ENCODE results near the gene KIF21B. TPM values are rescaled to one million over a fixed set of nuclear protein-coding genes. Genes with fewer than 3 reads are reported as not detected.

Gene KIF21B
- total and polyA plus RNA-seq, 7 donors, result 0.28 to 18.4 (median 0.81) TPM

DNA sequence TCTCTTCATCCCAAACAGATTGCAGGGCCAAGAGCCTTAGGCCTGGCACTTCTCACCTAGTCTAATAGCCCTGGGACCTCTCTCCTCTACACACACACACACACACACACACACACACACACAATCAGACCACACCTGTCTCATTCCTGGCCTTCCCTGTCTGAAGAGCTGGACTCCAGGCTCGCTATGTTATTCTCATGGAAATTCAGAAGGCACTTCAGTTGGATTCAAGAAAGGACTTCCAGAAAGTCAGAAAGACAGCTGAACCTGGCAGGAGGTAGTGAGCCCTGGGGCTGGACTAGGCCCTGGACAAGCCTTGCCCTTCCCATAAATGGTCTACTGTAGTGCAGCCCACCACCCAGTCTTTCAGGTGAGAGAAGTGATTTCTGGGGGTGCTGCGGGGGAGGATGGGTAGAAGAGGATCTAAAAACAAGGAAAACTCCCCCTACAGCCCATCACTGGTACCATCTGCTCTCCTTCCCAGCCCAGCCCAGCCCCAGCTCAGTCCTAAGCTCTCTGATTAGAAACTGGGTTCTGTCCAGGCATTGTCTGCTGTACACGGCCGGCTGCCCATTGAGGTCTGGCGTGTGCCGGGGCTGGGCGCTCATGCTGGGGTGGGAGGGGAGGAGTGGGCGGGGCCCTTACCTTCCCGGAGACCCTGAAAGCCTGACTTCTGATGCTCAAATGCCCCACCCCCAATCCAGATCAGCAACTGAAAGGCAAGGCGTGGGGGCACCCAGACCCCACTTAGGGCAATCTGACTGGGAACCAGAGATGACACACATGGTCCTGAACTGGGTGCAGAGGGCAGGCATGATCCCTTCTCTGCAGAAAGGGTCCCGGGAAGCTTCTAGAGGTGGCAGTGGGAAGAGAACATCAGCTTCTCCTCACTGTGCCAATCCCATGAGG is 2.5 kb downstream of the KIF21B start:
- H3K27ac ChIP-seq, result no peak overlapping the region
- H3K9me3 ChIP-seq, result no peaks in the 10 kb centered on the region
- WGBS, 2 donors, result 70 to 78% methylated on average over 11 of the region's 11 CpGs
- no peak for TF ChIP-seq POLR2A (IDR thresholded peaks at IDR 0.05)
- TF ChIP-seq POLR2AphosphoS5 (IDR thresholded peaks at IDR 0.05), result no peak
- TF ChIP-seq EP300 (IDR thresholded peaks at IDR 0.05), result no peak
- TF ChIP-seq, protein P1, sequence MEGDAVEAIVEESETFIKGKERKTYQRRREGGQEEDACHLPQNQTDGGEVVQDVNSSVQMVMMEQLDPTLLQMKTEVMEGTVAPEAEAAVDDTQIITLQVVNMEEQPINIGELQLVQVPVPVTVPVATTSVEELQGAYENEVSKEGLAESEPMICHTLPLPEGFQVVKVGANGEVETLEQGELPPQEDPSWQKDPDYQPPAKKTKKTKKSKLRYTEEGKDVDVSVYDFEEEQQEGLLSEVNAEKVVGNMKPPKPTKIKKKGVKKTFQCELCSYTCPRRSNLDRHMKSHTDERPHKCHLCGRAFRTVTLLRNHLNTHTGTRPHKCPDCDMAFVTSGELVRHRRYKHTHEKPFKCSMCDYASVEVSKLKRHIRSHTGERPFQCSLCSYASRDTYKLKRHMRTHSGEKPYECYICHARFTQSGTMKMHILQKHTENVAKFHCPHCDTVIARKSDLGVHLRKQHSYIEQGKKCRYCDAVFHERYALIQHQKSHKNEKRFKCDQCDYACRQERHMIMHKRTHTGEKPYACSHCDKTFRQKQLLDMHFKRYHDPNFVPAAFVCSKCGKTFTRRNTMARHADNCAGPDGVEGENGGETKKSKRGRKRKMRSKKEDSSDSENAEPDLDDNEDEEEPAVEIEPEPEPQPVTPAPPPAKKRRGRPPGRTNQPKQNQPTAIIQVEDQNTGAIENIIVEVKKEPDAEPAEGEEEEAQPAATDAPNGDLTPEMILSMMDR (IDR thresholded peaks at IDR 0.05), result no peak
- H3K4me3 ChIP-seq, result no peak overlapping the region
- peaks cover 0 to 24% (median 15%) of the 10 kb centered on the region in 4 donors for H3K4me1 ChIP-seq
- H3K36me3 ChIP-seq, result no peaks in the 10 kb centered on the region
- no peak for DNase-seq
- intact Hi-C loops (cut with DNase I), result no loop called here
- H3K27me3 ChIP-seq, result peaks cover 0 to 31% (median 0%) of the 10 kb centered on the region in 3 donors

DNA sequence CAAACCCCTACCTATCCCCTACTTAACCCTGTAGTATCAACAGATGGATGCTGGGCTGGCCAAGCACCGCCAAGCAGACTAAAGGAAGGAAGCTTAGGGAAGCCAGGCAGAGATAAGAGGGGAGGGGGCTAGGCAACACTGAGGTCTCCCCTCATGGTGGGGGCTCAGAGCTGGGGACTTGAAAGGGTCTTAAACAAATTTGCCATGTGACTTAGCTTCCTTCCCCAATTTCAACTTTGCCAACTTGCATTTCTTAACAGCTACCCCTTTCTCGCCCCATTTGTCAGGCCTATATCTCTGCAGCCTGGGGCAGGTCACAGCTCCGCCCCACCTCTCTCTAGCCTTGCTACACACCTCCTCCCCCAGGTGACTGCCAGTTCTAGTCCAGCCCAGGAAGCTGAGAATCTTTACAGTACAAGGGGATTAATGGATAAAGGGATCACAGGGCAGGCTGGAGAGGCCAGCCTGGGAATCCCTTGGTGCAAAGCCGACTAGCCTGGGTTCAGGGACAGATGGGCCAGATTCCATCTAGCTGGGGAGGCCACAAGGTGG is 3.4 kb downstream of the KIF21B start:
- H3K27me3 ChIP-seq, result peaks cover 0 to 31% (median 0%) of the 10 kb centered on the region in 3 donors
- TF ChIP-seq EP300 (IDR thresholded peaks at IDR 0.05) (no peak), POLR2AphosphoS5 (IDR thresholded peaks at IDR 0.05) (no peak), POLR2A (IDR thresholded peaks at IDR 0.05) (no peak)
- TF ChIP-seq, protein P1 (IDR thresholded peaks at IDR 0.05), result no peak
- H3K4me1 ChIP-seq, result peaks cover 0 to 22% (median 18%) of the 10 kb centered on the region in 4 donors
- no peak overlapping the region for H3K27ac ChIP-seq
- intact Hi-C loops (cut with DNase I), result no loop called here
- H3K36me3 ChIP-seq, result no peaks in the 10 kb centered on the region
- H3K4me3 ChIP-seq, result no peak overlapping the region
- no peaks in the 10 kb centered on the region for H3K9me3 ChIP-seq
- WGBS, 2 donors, result 42% methylated on average over 4 of the region's 4 CpGs
- DNase-seq, result no peak

DNA sequence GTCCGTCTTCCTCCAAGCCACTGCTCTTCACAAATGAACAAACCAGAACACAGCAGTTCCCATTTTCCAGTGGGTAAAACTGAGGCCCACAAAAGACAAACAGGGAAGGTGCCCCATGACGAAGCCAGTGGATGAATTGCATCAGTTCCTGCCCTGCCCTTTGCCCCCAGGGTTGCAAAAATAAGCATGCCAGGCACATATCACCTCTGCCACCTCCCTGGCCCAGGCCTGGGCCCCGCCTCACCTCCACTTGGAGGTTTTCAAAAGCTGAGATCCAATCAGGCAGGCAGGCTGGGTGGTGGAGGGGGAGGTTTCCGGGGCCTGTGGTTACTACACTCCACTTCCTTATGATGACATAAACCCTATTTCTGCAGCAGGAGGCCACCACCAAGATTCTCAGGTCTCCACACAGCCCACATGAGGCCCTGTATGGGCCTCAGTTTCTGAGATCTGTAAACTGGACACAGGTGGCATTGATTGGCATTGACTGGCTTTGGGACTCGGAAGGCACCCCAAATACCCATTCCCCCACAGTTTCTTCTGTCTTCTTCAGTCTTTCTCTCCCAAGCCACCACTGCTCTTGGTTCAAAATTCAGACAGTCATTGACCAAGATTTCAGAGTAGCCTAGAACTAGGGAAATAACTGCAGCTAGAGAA is 4.1 kb downstream of the KIF21B start:
- WGBS, 2 donors, result 34 to 44% methylated on average over 5 of the region's 5 CpGs
- Histone ChIP-seq H3K4me3 (no peak overlapping the region), H3K27me3 (peaks cover 0 to 31% (median 0%) of the 10 kb centered on the region in 3 donors), H3K9me3 (no peaks in the 10 kb centered on the region), H3K27ac (no peak overlapping the region), H3K36me3 (no peaks in the 10 kb centered on the region), H3K4me1 (peaks cover 0 to 22% (median 18%) of the 10 kb centered on the region in 4 donors)
- TF ChIP-seq EP300 (IDR thresholded peaks at IDR 0.05), result no peak
- TF ChIP-seq POLR2A (IDR thresholded peaks at IDR 0.05), result no peak
- TF ChIP-seq POLR2AphosphoS5 (IDR thresholded peaks at IDR 0.05), result no peak
- TF ChIP-seq, protein P1 (IDR thresholded peaks at IDR 0.05), result no peak
- intact Hi-C loops (cut with DNase I), result no loop called here
- DNase-seq, result no peak

DNA sequence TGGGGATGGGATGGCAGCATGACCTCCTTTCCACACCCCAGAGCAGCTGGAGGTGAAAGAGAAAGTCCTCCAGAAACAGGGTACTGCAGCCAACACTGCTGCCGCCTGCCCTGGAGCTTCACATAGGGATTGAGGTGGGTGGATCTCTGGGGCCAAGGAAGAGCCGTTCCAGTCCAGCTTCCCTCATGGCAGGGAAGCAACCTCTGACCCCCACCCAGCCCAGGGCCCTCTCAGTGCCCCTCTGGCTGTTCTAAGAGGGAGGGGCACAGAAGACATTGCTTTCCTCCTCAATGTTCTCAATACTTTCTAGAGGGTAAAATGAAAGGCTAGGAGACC is 5.7 kb downstream of the KIF21B start:
- intact Hi-C loops (cut with DNase I), result no loop called here
- Histone ChIP-seq H3K36me3 (no peaks in the 10 kb centered on the region), H3K27me3 (peaks cover 0 to 41% (median 0%) of the 10 kb centered on the region in 3 donors), H3K4me3 (no peak overlapping the region), H3K27ac (no peak overlapping the region), H3K9me3 (no peaks in the 10 kb centered on the region), H3K4me1 (peaks cover 0 to 17% (median 13%) of the 10 kb centered on the region in 4 donors)
- WGBS, 2 donors, result 77 to 82% methylated on average over 2 of the region's 2 CpGs
- DNase-seq, result no peak
- TF ChIP-seq POLR2AphosphoS5 (IDR thresholded peaks at IDR 0.05) (no peak), POLR2A (IDR thresholded peaks at IDR 0.05) (no peak), EP300 (IDR thresholded peaks at IDR 0.05) (no peak)
- TF ChIP-seq, protein P1 (IDR thresholded peaks at IDR 0.05), result no peak

Measured in sigmoid colon (tissue), 7 donors.